ENCODE measurements around the gene PSMD3.

GRCh38 chr17:40005520-40005919, 24.9 kb downstream of the PSMD3 start:
- no peak for TF ChIP-seq CTCF (IDR thresholded peaks at IDR 0.05 in 8 of 11, conservative IDR thresholded peaks at IDR 0.05 in 3 of 11)
- no peak for TF ChIP-seq POLR2AphosphoS5 (IDR thresholded peaks at IDR 0.05)
- no peak for TF ChIP-seq POLR2A (IDR thresholded peaks at IDR 0.05)
